ENCODE results near the gene RPAP2.

RPAP2 gene

DNA sequence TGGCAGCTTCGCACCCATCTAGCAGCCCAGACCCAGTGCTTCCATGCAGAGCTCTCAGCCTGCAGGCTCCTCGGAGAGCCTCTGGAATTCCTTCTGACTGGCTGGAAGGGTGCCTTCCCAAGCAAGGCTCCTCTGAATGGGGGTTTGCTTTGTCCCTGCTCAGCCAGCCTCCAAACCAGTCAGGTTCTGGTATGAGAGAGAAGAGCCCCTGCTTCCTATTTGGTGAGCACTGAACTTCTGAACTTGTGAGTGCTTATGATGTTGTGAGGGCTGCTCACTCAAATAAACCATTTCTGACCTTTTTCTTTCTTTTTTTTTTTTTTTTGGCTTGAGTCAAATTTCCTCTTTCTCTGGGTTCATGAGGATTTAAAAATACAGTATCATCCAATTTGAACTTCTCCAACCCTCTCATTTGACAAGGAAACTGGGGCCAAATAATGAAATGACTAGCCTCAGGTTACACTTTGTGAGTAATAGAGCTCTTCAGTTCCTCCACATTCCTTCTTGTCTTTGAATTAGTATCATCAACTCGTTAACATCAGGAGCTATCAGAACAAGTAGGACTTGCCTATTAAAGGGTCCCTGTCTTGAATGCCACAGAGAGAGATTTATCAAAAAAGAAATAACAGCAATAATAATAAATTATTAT, 148.3 kb downstream of the RPAP2 start:
- FAIRE-seq = no peak

DNA sequence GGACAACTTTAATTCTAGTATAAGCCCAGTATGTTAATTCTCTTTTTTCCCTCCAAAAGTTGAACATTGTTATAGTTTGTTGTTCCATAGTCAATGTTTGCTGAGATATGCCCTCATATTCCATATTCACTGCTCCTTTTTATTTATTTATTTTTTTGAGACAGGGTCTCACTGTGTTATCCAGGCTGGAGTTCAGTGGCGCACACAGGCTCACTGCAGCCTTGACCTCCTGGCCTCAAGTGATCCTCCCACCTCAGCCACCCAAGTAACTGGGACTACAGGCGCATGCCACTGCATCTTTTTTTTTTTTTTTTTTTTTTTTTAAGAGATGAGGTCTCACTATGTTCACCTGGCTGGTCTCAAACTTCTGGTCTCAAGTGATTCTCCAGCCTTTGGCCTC, 149.1 kb downstream of the RPAP2 start:
- no peak for FAIRE-seq

All from colon (tissue), 2 donors.